22Rv1 (cell line): ENCODE results near the gene RTP2.

ENCODE experiments used
- H3K27ac ChIP-seq: fragments of 450-650 bp; 2 replicates; pipeline ENCODE4 v1.5.1; 2017
- CTCF ChIP-seq: fragments of 450-650 bp; IDR thresholded peaks from 2 replicates; pipeline ENCODE4 v1.5.1; 2017; ENCODE audit warnings: mild to moderate bottlenecking
- ZFX ChIP-seq: fragments of 450-650 bp; IDR thresholded peaks from 2 replicates; pipeline ENCODE4 v1.6.1; 2017; ENCODE audit warnings: antibody characterized with exemption, borderline replicate concordance

Gene RTP2

GRCh38 chr3:187720337-187720670, 17.9 kb upstream of the RTP2 start:
- H3K27ac ChIP-seq, result peak overlapping the region; percentile 7; the same call in 1 of the 2 replicates
- no peak for TF ChIP-seq ZFX
- TF ChIP-seq CTCF, result no peak

- peak overlapping the region; percentile 7 for H3K27ac ChIP-seq
- TF ChIP-seq ZFX (no peak), CTCF (no peak)
Measured at GRCh38 chr3:187719628-187720336, 17.4 kb upstream of the RTP2 start.

- no peak overlapping the region for H3K27ac ChIP-seq
- TF ChIP-seq CTCF, result no peak
- TF ChIP-seq ZFX, result no peak
Measured at GRCh38 chr3:187718802-187719201, 16.4 kb upstream of the RTP2 start.

- TF ChIP-seq CTCF, result no peak
- TF ChIP-seq ZFX, result no peak
- H3K27ac ChIP-seq, result no peak overlapping the region
Measured at GRCh38 chr3:187717572-187717971, 15.2 kb upstream of the RTP2 start.

GRCh38 chr3:187714404-187714979, 12.1 kb upstream of the RTP2 start:
- H3K27ac ChIP-seq, result no peak overlapping the region
- TF ChIP-seq ZFX (no peak), CTCF (peak; percentile 90)

GRCh38 chr3:187713504-187713903, 11.1 kb upstream of the RTP2 start:
- H3K27ac ChIP-seq, result no peak overlapping the region
- TF ChIP-seq CTCF, result no peak
- TF ChIP-seq ZFX, result no peak

- TF ChIP-seq ZFX, result no peak
- no peak for TF ChIP-seq CTCF
- H3K27ac ChIP-seq, result no peak overlapping the region
Measured at GRCh38 chr3:187709155-187709554, 6.8 kb upstream of the RTP2 start.
